ENCODE measurements around the gene CMTM5.

DNA sequence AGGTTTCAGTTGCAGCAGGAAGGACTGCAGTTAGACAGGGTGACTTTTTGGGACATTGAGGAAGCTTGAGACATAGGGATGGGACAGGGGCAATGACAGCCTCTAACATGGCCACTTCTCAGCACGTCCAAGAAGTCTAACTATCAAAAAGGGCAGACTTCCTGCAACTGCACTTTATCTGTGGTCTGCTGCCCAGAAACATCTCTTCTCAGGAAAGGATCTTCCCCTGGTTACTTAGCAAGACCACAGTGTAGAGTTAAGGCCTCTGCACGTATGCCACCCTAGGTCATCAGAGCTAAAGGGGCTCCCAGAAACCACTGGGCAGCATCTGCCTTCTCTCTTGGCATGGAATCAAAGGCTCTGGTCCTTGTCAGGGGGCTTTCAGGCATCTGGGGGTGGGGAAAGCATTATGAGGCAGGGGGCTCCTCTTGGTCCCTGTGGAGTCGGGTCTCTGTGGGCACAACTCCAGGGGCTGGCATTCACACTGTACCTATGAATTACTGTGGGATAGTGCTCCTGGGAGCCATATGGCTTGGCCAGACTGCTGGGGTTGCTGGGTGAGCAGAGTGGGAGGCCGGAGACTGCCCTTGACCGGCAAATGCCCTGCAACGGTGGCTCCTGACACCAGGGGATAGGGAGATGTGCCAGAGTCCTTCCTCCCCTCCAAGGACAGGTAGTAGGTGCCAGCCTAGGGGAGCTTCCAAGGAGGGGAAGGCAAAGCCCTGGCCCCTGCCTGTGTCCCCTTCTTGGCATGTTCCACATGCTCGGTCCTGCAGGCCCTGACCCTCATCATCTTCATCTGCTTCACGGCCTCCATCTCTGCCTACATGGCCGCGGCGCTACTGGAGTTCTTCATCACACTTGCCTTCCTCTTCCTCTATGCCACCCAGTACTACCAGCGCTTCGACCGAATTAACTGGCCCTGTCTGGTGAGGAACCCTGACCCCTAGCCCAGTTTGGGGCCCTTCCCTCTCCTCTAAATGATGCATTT is 1.0 kb downstream of the CMTM5 start:
- TF ChIP-seq PRDM15 (CRISPR knock-in tag; IDR thresholded peaks at IDR 0.05) (no peak), ZNF232 (CRISPR knock-in tag; IDR thresholded peaks at IDR 0.05) (no peak), ZNF416 (CRISPR knock-in tag; IDR thresholded peaks at IDR 0.05) (no peak), RELA (CRISPR knock-in tag; IDR thresholded peaks at IDR 0.05; ENCODE audit: borderline replicate concordance) (no peak), GABPB1 (CRISPR knock-in tag; IDR thresholded peaks at IDR 0.05) (no peak)

Data from WTC11 (cell line).